GM12873 (cell line): ENCODE results near the gene WNT1.

Source experiments
- TF ChIP-seq, protein P1 (sequence below): IDR thresholded peaks from 2 replicates; pipeline ENCODE4 v1.5.1; 2012; ENCODE audit warnings: low read depth, mild to moderate bottlenecking, moderate library complexity, low read length, control low read depth; ENCODE audit not compliant: insufficient read depth; ENCODE audit errors: missing control alignments

Gene WNT1

DNA sequence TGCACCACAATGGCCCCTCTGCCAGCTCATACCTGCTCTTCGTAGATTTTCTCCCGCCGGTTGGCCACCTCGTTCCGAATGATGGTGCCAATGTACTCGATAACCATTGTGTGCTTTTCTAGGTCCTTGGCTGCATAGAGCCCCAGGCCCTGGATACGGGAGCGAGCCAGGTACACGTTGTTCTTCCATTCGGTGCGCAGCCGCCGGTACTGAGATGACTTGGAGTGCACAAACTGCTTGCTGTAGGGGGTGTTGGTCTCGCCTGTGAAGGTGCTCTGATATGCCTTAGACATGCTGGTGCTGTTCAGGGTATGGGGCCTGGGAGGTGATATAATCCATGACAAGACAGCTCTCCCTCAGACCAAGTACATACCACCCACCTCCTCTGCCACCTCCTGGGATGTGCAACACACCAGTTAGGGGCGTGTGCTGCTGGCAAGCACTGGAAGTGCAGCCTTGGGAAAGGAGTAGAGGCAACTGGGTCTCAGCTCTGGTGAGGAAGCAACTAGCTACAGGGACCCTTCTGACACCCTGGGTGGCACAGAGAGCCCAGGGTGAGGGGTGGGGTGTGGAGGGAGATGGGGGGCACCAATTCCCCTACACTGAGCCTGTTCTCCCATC lies 44.5 kb downstream of the WNT1 start:
- TF ChIP-seq, protein P1, sequence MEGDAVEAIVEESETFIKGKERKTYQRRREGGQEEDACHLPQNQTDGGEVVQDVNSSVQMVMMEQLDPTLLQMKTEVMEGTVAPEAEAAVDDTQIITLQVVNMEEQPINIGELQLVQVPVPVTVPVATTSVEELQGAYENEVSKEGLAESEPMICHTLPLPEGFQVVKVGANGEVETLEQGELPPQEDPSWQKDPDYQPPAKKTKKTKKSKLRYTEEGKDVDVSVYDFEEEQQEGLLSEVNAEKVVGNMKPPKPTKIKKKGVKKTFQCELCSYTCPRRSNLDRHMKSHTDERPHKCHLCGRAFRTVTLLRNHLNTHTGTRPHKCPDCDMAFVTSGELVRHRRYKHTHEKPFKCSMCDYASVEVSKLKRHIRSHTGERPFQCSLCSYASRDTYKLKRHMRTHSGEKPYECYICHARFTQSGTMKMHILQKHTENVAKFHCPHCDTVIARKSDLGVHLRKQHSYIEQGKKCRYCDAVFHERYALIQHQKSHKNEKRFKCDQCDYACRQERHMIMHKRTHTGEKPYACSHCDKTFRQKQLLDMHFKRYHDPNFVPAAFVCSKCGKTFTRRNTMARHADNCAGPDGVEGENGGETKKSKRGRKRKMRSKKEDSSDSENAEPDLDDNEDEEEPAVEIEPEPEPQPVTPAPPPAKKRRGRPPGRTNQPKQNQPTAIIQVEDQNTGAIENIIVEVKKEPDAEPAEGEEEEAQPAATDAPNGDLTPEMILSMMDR = no peak

DNA sequence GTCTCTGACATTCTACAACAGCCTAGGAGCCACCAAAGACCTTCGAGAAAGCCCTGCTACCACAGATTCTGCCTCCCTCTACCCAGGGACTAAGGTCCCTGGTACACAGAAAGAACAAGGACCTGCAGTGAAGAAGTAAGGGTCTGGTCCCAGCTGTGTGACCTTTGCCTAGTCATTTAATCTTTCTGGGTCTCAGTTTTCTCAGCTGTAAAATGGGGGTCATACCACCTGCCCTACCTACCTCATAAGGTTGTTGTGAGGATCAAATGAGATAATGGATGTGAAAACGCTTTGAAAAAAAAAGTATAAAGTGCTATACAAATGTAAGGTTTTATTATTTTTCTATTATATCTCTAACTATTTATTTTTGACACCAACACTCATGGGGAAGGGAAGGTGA lies 45.7 kb downstream of the WNT1 start:
- TF ChIP-seq, protein P1 = no peak

DNA sequence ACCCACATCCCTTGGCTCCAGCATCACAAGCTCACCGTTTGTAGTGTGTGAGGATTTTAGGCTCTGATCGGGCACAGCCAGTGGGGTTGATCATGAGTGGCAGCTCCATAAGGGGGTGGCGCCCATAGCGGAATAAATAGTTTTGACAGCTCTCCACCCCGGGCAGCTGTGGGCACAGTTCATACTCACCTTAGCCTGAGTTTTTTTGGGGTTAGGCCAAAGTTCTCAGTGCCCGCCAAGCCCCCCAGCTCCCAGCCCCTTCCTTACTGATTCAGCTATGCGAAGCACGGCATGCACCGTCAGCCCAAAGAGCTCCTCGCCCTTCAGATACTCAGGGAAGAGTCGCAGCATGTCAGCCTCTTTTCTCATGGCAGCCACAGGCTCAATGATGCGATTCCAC lies 46.4 kb downstream of the WNT1 start:
- TF ChIP-seq, protein P1 = no peak

DNA sequence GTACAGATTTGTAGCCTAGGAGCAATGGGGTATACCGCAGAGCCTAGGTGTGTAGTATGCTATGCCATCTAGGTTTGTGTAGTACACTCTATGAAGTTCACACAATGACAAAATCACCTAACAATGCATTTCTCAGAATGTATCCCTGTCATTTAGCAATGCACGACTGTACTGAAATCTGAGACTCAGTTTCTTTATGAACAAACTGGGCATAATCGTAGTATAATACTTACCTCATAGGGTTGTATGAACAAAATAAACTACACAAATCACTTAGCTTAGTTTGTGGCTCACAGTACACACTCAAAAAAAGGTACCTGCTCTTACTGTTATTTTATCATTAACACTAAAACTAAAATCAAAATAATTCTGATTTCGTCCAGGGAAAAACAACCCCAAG lies 47.3 kb downstream of the WNT1 start:
- TF ChIP-seq, protein P1 = no peak

DNA sequence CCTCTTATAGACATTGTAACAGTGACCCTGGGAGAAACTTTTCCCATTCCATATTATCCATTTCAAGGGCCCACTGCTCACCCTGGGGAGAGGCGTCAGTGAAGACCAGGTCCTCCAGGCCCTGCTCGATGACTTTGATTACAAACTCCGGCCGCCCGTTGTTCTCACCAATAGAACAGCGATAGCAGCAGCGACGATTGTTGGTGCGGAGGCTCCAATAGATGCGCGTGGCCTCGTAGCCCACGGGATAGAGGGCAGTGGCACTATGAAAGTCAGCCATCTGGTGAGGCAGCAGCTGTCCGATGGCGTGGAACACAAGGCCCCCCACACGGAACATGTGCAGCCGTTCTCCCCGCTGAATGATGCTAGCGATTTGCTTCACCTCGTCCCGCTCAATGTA lies 48.0 kb downstream of the WNT1 start:
- TF ChIP-seq, protein P1 = no peak

DNA sequence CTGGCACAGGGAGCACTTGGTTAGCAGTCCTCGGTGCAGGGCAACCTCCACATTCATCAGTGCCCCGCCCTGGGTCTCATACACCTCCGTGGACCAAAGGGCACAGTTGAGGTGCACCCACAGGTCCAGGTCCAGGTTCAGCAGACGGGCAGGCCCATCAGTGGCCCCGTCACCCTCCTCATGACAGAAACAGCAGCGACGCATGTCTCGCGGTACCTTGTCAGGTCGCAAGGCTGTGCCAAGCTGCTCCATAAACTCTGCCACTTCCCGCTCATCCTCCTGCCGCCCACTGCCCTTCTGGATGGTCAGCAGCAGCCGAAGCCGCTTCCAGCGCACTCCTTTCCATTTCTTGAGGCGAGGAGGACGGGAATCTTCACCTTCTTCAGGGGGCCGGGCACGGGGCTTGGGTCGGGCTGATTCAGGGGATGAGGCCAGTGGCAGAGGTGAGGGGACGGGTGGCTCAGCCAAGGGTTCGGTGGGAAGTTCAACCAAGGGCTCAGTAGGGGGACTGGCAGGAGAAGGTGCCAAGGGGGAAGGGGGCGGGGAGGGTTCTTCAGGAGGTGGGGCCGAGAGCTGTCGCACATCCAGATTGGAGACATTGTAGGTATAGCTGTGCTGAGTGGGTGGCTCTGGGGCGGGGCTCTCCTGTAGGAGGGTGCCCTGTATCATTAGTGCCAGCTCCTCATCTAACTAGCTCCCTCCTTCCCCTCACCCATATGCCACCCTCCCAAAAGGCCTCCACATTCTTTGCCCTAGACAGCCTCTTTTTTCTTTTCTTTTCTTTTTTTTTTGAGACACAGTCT lies 48.8 kb downstream of the WNT1 start:
- TF ChIP-seq, protein P1 = no peak

DNA sequence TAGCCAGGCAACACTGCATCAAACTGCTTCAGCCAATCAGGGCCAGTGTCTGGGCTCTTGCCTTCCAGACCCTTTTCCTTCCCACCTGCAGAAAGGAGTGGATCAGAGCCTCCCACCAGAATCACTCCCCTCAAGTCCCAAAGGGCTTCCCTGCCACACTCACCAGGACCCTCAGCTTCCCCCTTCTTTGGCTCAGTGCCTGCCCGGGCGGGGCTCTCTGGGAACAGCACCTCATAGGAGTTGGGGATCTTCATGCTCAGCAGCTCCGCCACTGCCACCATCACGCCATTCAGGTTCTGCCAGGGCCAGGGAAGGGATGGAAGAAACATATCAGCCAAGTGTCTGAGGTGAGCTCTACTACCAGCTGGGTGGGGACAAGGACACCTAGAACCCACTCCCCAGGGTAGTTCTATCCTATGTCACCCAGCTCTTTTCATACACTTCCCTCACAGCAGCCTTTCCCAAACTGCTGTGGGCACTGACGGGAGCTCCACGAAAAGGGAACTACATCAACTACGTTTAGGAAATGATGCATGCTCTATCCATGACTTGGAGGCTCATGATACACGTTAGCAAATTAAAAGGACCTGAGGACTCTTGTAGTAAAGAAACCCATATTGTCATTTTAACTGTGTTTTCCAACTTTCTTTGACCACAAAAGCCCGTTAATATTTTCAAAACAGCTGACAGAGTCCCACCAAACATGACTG lies 49.9 kb downstream of the WNT1 start:
- TF ChIP-seq, protein P1 = no peak
